H54 (cell line): ENCODE data around the gene CLEC7A.
A peak's percentile ranks its signal among the peaks of the same experiment; 100 is the strongest.

Experiments used
- DNase-seq: peaks from one replicate; pipeline ENCODE4 v3.0.0; 2011; ENCODE audit warnings: low spot score, mixed read lengths; ENCODE audit not compliant: insufficient read length
- FAIRE-seq: peaks from 3 replicates; lab custom pipeline; 2011; peaks lifted over from hg19 to GRCh38; lab: Jason Lieb, UNC
- POLR2A ChIP-seq: IDR thresholded peaks from 2 replicates; pipeline ENCODE4 v1.6.1; 2011; ENCODE audit warnings: low read depth, mild to moderate bottlenecking, low read length

The CLEC7A gene

GRCh38 chr12:10158406-10158805 lies 28.4 kb upstream of the CLEC7A start:
- no peak for DNase-seq
- FAIRE-seq, result no peak
- no peak for TF ChIP-seq POLR2A

- DNase-seq, result no peak
- FAIRE-seq, result no peak
Observed at GRCh38 chr12:10155966-10156365, 26.0 kb upstream of the CLEC7A start.

DNA sequence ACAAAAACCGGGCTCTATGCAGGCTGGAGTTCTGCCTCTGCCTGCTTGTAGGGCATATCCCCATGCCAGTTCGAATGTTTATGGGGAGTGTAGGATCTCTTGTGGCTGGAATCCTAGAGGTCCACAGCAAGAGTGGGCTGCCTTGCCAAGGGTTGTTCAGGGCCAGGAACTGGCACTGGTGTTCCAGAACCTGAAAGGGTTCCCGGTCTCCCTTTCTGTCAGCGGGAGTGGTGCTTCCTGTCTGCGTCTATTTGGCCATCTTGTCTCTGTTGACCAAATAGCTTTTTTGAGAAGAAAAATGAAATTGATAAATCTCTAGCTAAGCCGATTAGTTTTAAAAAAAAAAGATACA lies 24.1 kb upstream of the CLEC7A start:
- FAIRE-seq, result no peak
- no peak for DNase-seq
- no peak for TF ChIP-seq POLR2A

More at GRCh38 chr12:10155966-10156365, 26.0 kb upstream of the CLEC7A start:
- TF ChIP-seq POLR2A, result no peak

DNA sequence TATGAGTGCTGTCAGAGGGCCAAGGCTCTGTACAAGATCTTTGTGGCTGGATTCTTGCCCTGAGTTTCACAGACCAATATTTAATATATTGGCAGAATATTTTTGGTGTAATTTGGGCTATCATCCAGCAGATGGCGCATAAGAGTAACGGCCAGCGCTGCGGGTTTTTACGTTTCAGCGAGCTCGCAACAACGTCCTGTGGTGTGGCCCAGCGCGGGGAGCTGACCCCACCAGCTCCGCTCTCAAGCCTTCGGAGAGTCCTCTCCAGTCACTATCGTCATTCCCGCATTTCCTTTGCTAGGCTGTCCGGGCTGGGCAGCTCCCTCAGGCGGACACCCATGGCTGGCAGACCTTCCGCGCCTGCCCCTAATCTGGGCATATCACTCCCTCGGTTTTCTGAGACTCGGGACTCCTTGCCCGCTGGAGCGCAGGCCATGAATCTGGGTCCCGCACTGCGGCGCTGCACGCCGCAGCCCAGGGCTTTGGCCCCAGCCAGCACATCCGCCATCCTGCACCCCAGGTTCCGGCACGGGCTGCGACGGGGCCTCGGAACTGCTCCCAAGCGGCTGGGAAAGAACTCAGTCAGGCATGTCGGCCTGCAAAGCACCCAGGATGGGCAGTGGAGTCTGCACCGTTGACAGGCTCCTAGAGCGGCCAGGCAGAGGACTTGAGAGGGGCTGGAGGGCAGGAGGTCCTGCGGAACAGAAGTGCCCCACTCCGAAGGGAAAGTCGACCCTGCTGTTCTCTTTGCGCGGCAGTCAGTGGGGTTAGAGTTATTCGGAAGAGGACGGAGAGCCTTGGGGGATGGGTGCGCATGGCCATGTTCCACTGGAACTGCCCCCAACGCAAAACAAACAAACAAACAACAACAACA lies 23.5 kb upstream of the CLEC7A start:
- DNase-seq, result peak; percentile 26
- TF ChIP-seq POLR2A, result no peak
- FAIRE-seq, result peak; percentile 27

DNA sequence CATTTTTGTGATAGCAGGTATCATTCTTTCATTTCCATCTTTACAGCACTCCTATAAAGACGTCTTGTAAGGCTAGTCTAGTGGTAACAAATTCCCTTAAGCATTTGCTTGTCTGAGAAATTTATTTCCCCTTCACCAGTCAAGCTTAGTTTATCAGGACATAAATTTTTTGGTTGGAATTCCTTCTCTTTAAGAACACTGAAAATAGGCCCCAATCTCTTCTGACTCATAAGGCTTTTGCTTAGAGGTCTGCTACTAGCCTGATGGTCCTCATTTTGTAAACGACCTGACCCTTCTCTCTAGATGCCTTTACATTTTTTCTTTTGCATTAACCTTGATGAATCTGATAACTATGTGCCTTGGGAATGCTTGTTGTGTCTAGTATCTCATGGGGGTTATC lies 21.6 kb upstream of the CLEC7A start:
- no peak for TF ChIP-seq POLR2A
- DNase-seq (no peak), FAIRE-seq (no peak)

GRCh38 chr12:10147714-10148403 lies 17.9 kb upstream of the CLEC7A start:
- FAIRE-seq, result no peak
- DNase-seq, result no peak
- no peak for TF ChIP-seq POLR2A

DNA sequence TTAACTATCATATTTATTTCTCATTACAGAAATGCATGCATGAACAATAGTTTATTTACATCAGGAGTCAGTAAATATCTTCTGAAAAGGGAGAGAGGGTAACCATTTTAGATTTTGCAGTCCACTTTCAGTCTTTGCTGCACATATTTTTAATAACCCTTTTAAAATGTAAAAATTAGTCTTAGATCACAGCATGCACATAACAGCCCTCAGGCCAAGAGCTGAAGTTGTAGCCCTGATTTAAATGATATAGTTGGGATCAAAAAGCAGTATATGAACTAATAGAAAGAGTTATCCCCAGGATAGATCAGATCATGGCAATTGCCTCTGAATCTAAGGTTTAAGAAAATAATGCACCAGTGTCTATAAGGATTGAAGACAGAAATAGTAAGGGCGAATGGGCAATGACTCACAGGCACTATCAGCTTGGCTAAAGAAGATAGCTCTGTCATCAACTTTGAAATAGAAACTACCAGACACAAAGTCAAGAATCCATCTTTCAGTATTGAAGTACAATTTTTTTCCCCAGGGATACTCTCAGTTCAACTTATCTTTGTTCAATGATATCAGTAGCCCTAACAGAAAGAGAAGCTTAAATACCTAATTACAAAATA lies 13.1 kb upstream of the CLEC7A start:
- FAIRE-seq (no peak), DNase-seq (no peak)
- no peak for TF ChIP-seq POLR2A

DNA sequence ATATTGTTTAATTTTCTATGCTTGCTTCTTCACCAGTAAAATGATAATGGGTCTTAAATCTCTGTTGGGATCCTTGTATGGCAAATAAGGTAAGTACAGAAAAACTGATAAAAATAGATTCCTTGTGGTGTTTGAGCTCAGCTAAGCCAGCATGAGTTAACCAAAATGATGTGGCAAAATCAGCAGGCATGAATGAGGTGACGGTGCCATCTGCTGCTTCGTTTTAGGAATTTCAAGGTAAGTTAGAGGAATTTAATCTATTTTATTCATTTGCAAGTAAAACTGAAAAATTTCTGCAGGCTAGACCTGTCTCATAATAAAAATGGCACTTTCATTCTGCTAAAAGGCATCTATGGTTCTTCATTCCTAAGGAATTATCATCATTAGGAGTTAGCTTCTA lies 10.0 kb upstream of the CLEC7A start:
- no peak for TF ChIP-seq POLR2A
- FAIRE-seq, result peak; percentile 82

DNA sequence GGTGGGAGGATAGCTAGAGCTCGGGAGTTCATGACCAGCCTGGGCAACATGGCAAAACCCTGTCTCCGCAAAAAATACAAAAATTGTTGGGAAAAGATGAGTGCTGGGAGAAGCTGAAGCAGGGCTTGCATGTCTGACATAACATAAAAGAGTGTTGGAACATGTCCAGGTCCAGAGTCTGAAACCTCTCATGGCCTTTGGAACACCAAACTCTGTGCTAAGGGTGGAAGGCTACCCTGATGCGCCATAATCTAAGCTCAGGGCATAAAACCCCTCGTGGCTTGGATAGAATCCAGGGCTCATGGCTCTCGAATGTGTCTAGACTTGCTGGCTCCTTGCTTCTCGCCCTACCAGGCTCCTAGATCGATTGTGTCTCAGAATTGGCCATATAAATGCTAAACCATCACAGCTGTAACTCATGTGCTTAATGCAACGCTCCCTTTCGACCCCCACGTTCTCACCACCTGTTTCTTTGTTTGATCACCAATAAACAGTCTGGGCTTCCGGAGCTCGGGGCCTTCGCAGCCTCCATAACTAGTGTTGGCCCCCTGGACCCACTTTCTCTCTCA lies 6.7 kb upstream of the CLEC7A start:
- no peak for DNase-seq
- FAIRE-seq, result no peak
- no peak for TF ChIP-seq POLR2A

More for the DNA sequence above, 10.0 kb upstream of the CLEC7A start:
- DNase-seq, result no peak

GRCh38 chr12:10135126-10135525 lies 5.1 kb upstream of the CLEC7A start:
- FAIRE-seq, result no peak
- no peak for DNase-seq
- no peak for TF ChIP-seq POLR2A

DNA sequence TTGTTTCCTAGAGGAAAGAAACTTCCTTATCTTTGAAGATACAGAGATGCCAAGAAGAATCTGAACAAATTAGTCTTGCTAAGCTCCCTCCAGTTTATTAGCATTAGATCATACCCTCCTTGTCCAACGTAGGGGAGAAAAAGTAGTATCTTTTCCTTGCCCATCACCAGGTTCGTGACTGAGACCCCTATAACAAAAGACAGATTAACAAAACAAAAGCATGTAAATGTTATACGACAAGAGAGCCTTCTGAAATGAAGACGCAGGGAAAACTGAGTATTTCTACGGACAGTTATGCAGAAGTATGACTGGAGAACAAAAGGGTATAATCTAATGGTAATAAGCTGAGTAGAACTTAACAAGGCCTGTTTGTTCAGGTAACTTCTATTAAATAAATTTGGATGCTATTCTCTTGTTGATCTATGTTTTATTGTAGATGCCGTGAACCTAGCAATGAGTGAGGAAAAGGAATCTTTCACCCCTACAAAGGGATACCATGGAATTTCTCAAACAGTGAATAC lies 2.9 kb upstream of the CLEC7A start:
- no peak for FAIRE-seq
- DNase-seq, result no peak
- TF ChIP-seq POLR2A, result no peak

DNA sequence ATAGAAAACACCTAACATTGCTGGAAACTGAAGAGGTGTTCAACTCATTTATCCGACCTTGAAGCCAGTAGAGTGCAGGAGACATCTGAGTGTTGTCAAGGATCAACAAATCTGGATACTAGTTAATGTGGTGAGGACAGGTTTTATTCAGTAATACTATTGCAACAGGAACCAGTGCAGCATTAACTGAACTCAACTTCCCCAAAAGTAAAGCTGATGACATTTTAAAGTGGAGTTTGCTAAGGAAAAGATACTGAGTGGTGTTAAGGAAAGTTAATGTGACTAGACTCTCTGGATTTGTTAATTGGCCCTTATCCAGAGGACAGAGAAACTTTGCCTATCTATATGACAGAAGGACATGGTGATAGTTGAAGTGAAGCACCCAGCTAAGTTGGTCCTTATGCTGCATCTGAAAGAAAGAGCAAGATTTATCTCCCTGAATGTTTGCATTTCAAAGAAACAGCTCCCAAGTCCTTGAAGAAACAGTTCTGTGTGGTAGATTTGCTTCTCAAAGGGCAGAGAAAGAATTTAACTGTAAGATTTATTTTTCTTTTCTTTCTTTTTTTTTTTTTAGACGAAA lies 1.2 kb upstream of the CLEC7A start:
- no peak for DNase-seq
- TF ChIP-seq POLR2A, result no peak
- FAIRE-seq, result no peak

- TF ChIP-seq POLR2A, result no peak
- DNase-seq (no peak), FAIRE-seq (no peak)
Observed at GRCh38 chr12:10128687-10129086, 1.3 kb downstream of the CLEC7A start.
